A549 (cell line): Measurements from ENCODE around the gene COQ8B. TPM values are rescaled to one million over a fixed set of nuclear protein-coding genes. Genes with fewer than 3 reads are reported as not detected.

Source experiments
- ATAC-seq, 2 experiments: fragments of 200-7000 bp in 1 of 2; fragments of >200 bp in 1 of 2; cut with Nextera tagmentation in 1 of 2; cut with Tn5 transposase in 1 of 2; 3 replicates each; pipeline versions ENCODE4 v1.8.0 to v1.9.1; 2018 to 2020; ENCODE audit warnings: mild to moderate bottlenecking in 1 of 2, moderate library complexity in 1 of 2
- CTCF ChIA-PET: fragments of 300-600 bp; sonication (Branson Sonifier 250); formaldehyde crosslinking; extraction: SDS; loops from one replicate; lab custom pipeline; 2021; ENCODE audit warnings: antibody characterized with exemption, inconsistent platforms; lab: Yijun Ruan, JAX
- POLR2A ChIA-PET: fragments of 350-600 bp; formaldehyde crosslinking; extraction: SDS; loops from one replicate; lab custom pipeline; 2021; ENCODE audit warnings: antibody characterized with exemption, inconsistent platforms; lab: Yijun Ruan, JAX
- DNase-seq, 2 experiments: peaks; one replicate each; pipeline versions ENCODE4 v3.0.0 to v3.0.0-alpha.2; 2011 to 2016; ENCODE audit warnings: low read depth in 1 of 2, low spot score in 1 of 2
- FAIRE-seq: peaks from 2 replicates; lab custom pipeline; 2011; peaks lifted over from hg19 to GRCh38; lab: Jason Lieb, UNC
- H3K27ac ChIP-seq, 2 experiments: fragments of >200 bp; sonication (Bioruptor Twin); formaldehyde crosslinking; 3 replicates each; pipeline ENCODE4 v1.5.1; 2016 to 2017
- H3K4me1 ChIP-seq: fragments of >200 bp; sonication (Bioruptor Twin); formaldehyde crosslinking; 3 replicates; pipeline ENCODE4 v1.6.1; 2016
- H3K4me2 ChIP-seq: fragments of >200 bp; sonication (Bioruptor Twin); formaldehyde crosslinking; 3 replicates; pipeline ENCODE4 v1.6.1; 2016
- H3K4me3 ChIP-seq: fragments of >200 bp; sonication (Bioruptor Twin); formaldehyde crosslinking; 3 replicates; pipeline ENCODE4 v1.5.1; 2016
- H3K9me3 ChIP-seq: fragments of >200 bp; sonication (Bioruptor Twin); formaldehyde crosslinking; 3 replicates; pipeline ENCODE4 v1.6.1; 2016
- ATOH8 ChIP-seq: fragments of 250-450 bp; sonication (Bioruptor Pico); IDR thresholded peaks from 2 replicates; pipeline ENCODE4 v1.5.0; 2020; ENCODE audit warnings: low read depth, mild to moderate bottlenecking, moderate library complexity
- BCL3 ChIP-seq: fragments of >200 bp; sonication (Bioruptor Twin); formaldehyde crosslinking; IDR thresholded peaks from 3 replicates; pipeline ENCODE4 v1.6.1; 2016
- CBX2 ChIP-seq: fragments of 200-600 bp; sonication (generic); IDR thresholded peaks from 2 replicates; pipeline ENCODE4 v1.6.1; 2016; ENCODE audit warnings: low read depth, mild to moderate bottlenecking, borderline replicate concordance
- CTCF ChIP-seq: fragments of >200 bp; sonication (Bioruptor Twin); formaldehyde crosslinking; IDR thresholded peaks from 3 replicates; pipeline ENCODE4 v1.5.1; 2016
- EHMT2 ChIP-seq: fragments of 200-600 bp; sonication (generic); IDR thresholded peaks from 2 replicates; pipeline ENCODE4 v1.6.1; 2016; ENCODE audit warnings: antibody characterized with exemption, low read depth, mild to moderate bottlenecking, moderate library complexity
- ELK1 ChIP-seq: fragments of 150-350 bp; IDR thresholded peaks from 2 replicates; pipeline ENCODE4 v1.6.1; 2014; ENCODE audit warnings: low read depth, mild to moderate bottlenecking, low read length
- EP300 ChIP-seq, 2 experiments: fragments of >200 bp; sonication (Bioruptor Twin); formaldehyde crosslinking; IDR thresholded peaks; 2 replicates in 1 of 2; 3 replicates in 1 of 2; pipeline ENCODE4 v1.6.1; 2016 to 2017
- FOSL2 ChIP-seq, 2 experiments: fragments of 450-650 bp in 1 of 2; fragments of >200 bp in 1 of 2; sonication (Bioruptor Twin) in 1 of 2; formaldehyde crosslinking; IDR thresholded peaks; 2 replicates each; pipeline versions ENCODE4 v1.5.0 to v1.6.1; 2016 to 2020; ENCODE audit warnings: mild to moderate bottlenecking in 1 of 2, moderate library complexity in 1 of 2
- HEYL ChIP-seq: fragments of 250-450 bp; sonication (Bioruptor Pico); IDR thresholded peaks from 2 replicates; pipeline ENCODE4 v1.8.0; 2021; ENCODE audit warnings: mild to moderate bottlenecking, moderate library complexity
- HOXB5 ChIP-seq: fragments of 250-450 bp; sonication (Bioruptor Pico); IDR thresholded peaks from 2 replicates; pipeline ENCODE4 v1.5.0; 2020; ENCODE audit warnings: mild to moderate bottlenecking, moderate library complexity
- JUN ChIP-seq, 2 experiments: fragments of >200 bp; sonication (Bioruptor Twin); formaldehyde crosslinking; IDR thresholded peaks; 2 replicates in 1 of 2; 3 replicates in 1 of 2; pipeline ENCODE4 v1.6.1; 2016 to 2017
- JUNB ChIP-seq: fragments of >200 bp; sonication (Bioruptor Twin); formaldehyde crosslinking; IDR thresholded peaks from 2 replicates; pipeline ENCODE4 v1.6.1; 2016
- KDM5A ChIP-seq: fragments of 200-600 bp; sonication (generic); IDR thresholded peaks from 2 replicates; pipeline ENCODE4 v1.6.1; 2016; ENCODE audit warnings: antibody characterized with exemption, mild to moderate bottlenecking
- NPAS2 ChIP-seq: fragments of 250-450 bp; sonication (Bioruptor Pico); IDR thresholded peaks from 2 replicates; pipeline ENCODE4 v1.8.0; 2022; ENCODE audit warnings: mild to moderate bottlenecking, moderate library complexity, borderline replicate concordance
- PHF8 ChIP-seq: fragments of 200-600 bp; sonication (generic); IDR thresholded peaks from 2 replicates; pipeline ENCODE4 v1.6.1; 2016; ENCODE audit warnings: low read depth, mild to moderate bottlenecking, antibody characterized with exemption, moderate library complexity, borderline replicate concordance
- POLR2A ChIP-seq: IDR thresholded peaks from 2 replicates; pipeline ENCODE4 v1.6.1; 2012; ENCODE audit warnings: mild to moderate bottlenecking, low read length
- RAD21 ChIP-seq, 2 experiments: fragments of >200 bp in 1 of 2; sonication (Bioruptor Twin) in 1 of 2; formaldehyde crosslinking in 1 of 2; IDR thresholded peaks in 1 of 2; conservative IDR thresholded peaks in 1 of 2; 2 replicates in 1 of 2; 3 replicates in 1 of 2; pipeline ENCODE4 v1.6.1; 2012 to 2018; ENCODE audit warnings: inconsistent platforms in 1 of 2
- SMC3 ChIP-seq: fragments of >200 bp; sonication (Bioruptor Twin); formaldehyde crosslinking; IDR thresholded peaks from 3 replicates; pipeline ENCODE4 v1.6.1; 2018; ENCODE audit warnings: inconsistent platforms
- TFCP2L1 ChIP-seq: fragments of 250-450 bp; sonication (Bioruptor Pico); IDR thresholded peaks from 2 replicates; pipeline ENCODE4 v1.5.0; 2021; ENCODE audit warnings: mild to moderate bottlenecking
- TP53 ChIP-seq: fragments of 250-450 bp; sonication (Bioruptor Pico); IDR thresholded peaks from 2 replicates; pipeline ENCODE4 v1.5.0; 2021; ENCODE audit warnings: mild to moderate bottlenecking, moderate library complexity
- USF2 ChIP-seq: fragments of 450-650 bp; IDR thresholded peaks from 2 replicates; pipeline ENCODE4 v1.6.1; 2014; ENCODE audit warnings: antibody characterized with exemption
- ZFP36 ChIP-seq: fragments of 450-650 bp; IDR thresholded peaks from 2 replicates; pipeline ENCODE4 v1.6.1; 2014; ENCODE audit warnings: borderline replicate concordance; ENCODE audit not compliant: partially characterized antibody
- ZNF302 ChIP-seq: fragments of 250-450 bp; sonication (Bioruptor Pico); IDR thresholded peaks from 2 replicates; pipeline ENCODE4 v1.9.0; 2021; ENCODE audit warnings: inconsistent platforms, mild to moderate bottlenecking, moderate library complexity
- WGBS: methylation state at CpG from one replicate; pipeline ENCODE4 v1.1.6; 2017; ENCODE audit errors: missing lambda C conversion rate; 5-methylcytosine and 5-hydroxymethylcytosine counted together
- polyA plus RNA-seq, 4 experiments: library from polyadenylated mRNA; depleted of rRNA in 3 of 4; stranded (reverse); fragments of >200 nt; fragmentation: RNase III in 1 of 4; extraction: RNeasy Plus Mini Kit Qiagen cat#74134 plus additional on column Dnase treatment in 1 of 4; gene quantifications; 2 replicates in 3 of 4; 3 replicates in 1 of 4; pipeline ENCODE4 v1.2.3, GENCODE V29; 2011 to 2017

Gene COQ8B
- polyA plus RNA-seq, 2 of the 4 experiments (the other 2 are of a cell fraction), result 47.2 to 63.6 TPM

GRCh38 chr19:40690050-40690692 lies 26.5 kb downstream of the COQ8B start, which contains the start of gene NUMBL:
Gene NUMBL (minus strand): TSS chr19:40690651. CDS start chr19:40690483, 168 bp downstream.
- CTCF ChIA-PET, result interaction anchor here (0.9 to 5.3 kb wide), 6 partner anchors 10 to 54 kb away, joined by 4 to 66 read pairs (median 6); no protein-coding TSS in a partner anchor
- ATAC-seq (peak; percentile 47 to 61), DNase-seq (no peak), FAIRE-seq (no peak)
- Histone ChIP-seq H3K4me2 (peak within 1 kb of the TSS; percentile 99), H3K9me3 (no peaks in the 10 kb centered on the region), H3K4me3 (peak within 1 kb of the TSS; percentile 73), H3K27ac (peak within 1 kb of the TSS; percentile 93 to 99), H3K4me1 (peaks cover 42% of the 10 kb centered on the region)
- POLR2A ChIA-PET, result interaction anchor here (0.6 to 2.3 kb wide), 18 partner anchors 11 to 1340 kb away, joined by 3 to 37 read pairs (median 5); partner anchors contain the start of genes ACTMAP, COQ8B, EGLN2 and HNRNPUL1
- 16% methylated on average over 5 of the region's 50 CpGs for WGBS
- TF ChIP-seq FOSL2 (IDR thresholded peaks at IDR 0.05) (no peak), FOSL2 (CRISPR knock-in tag; IDR thresholded peaks at IDR 0.05) (no peak), EP300 (IDR thresholded peaks at IDR 0.05) (no peak), ELK1 (no peak), ZNF302 (CRISPR knock-in tag) (no peak), EHMT2 (no peak), HOXB5 (CRISPR knock-in tag) (0 out of 2 replicates have a peak, but pooled peaks have one; percentile 41), USF2 (no peak), BCL3 (peak; percentile 95; the same call in 2 of the 3 replicates), TFCP2L1 (CRISPR knock-in tag) (peak; percentile 77; the same call in 1 of the 2 replicates), CTCF (no peak), CBX2 (no peak), POLR2A (peak; percentile 24; the same call in 1 of the 2 replicates), ZFP36 (no peak), ATOH8 (CRISPR knock-in tag) (no peak), TP53 (CRISPR knock-in tag) (peak; percentile 52; the same call in 1 of the 2 replicates), KDM5A (no peak), PHF8 (peak; percentile 46; the same call in 1 of the 2 replicates), JUNB (no peak), SMC3 (no peak), HEYL (CRISPR knock-in tag) (no peak), JUN (IDR thresholded peaks at IDR 0.05) (peak in 1 of 2 experiments; percentile 45; a peak in 3 of 5 replicates), NPAS2 (CRISPR knock-in tag) (0 out of 2 replicates have a peak, but pooled peaks have one; percentile 19), RAD21 (conservative IDR thresholded peaks at IDR 0.05 in 1 of 2, IDR thresholded peaks at IDR 0.05 in 1 of 2) (peak in 1 of 2 experiments; percentile 23; a peak in 2 of 5 replicates)
